Uterus (tissue), 4 donors: ENCODE data around the gene SYT14. TPM values are rescaled to one million over a fixed set of nuclear protein-coding genes. Genes with fewer than 3 reads are reported as not detected.
"Not testable (repeated sequence)": the region's sequence is repeated elsewhere in the genome, so short reads cannot be mapped to it uniquely, and the experiment has no call there.

Experiments
- DNase-seq, 2 donors: peaks; one replicate each; pipeline ENCODE4 v3.0.0-alpha.2; 2019 to 2020
- H3K27ac ChIP-seq, 2 donors: fragments of 200-600 bp; sonication (generic); 1 replicate in 1 of 2; 2 replicates in 1 of 2; pipeline ENCODE4 v1.5.1; 2016 to 2018
- H3K27me3 ChIP-seq, 2 donors: fragments of 200-600 bp; sonication (generic); one replicate each; pipeline ENCODE4 v1.5.1; 2018 to 2019; ENCODE audit warnings: control low read depth in 1 of 2
- H3K36me3 ChIP-seq, 2 donors: fragments of 200-600 bp; sonication (generic); one replicate each; pipeline ENCODE4 v1.5.1; 2019; ENCODE audit warnings: control low read depth in 1 of 2
- H3K4me1 ChIP-seq, 2 donors: fragments of 200-600 bp; sonication (generic); one replicate each; pipeline ENCODE4 v1.5.1; 2018 to 2019; ENCODE audit warnings: control low read depth in 1 of 2
- H3K4me3 ChIP-seq, 2 donors: fragments of 200-600 bp; sonication (generic); 1 replicate in 1 of 2; 2 replicates in 1 of 2; pipeline ENCODE4 v1.5.1; 2018 to 2019; ENCODE audit warnings: mild to moderate bottlenecking in 1 of 2
- H3K9me3 ChIP-seq, 2 donors: fragments of 200-600 bp; sonication (generic); one replicate each; pipeline ENCODE4 v1.5.1; 2019; ENCODE audit warnings: control low read depth in 1 of 2
- POLR2A ChIP-seq, 2 donors: fragments of 450-650 bp; IDR thresholded peaks; one replicate each; pipeline ENCODE4 v1.6.1; 2016; ENCODE audit warnings: antibody characterized with exemption in 2 of 2, mild to moderate bottlenecking in 1 of 2, moderate library complexity in 1 of 2
- intact Hi-C: fragments of 100-400 bp; cut with DNase I; formaldehyde crosslinking; loops from one replicate; pipeline ENCODE4 v1.15.1; 2023; ENCODE audit warnings: low total_unique reads
- total RNA-seq, 4 donors: library from RNA; depleted of rRNA in 3 of 4; stranded (reverse); fragments of >200 nt in 3 of 4; gene quantifications; one replicate each; pipeline versions ENCODE4 v1.1.0 to v1.2.4, GENCODE V29; 2014 to 2023
- TF ChIP-seq, protein P1 (sequence below), 4 experiments: fragments of 200-600 bp in 2 of 4; fragments of 450-650 bp in 2 of 4; sonication (generic) in 2 of 4; IDR thresholded peaks; one replicate each; pipeline ENCODE4 v1.5.1; 2016 to 2019; ENCODE audit warnings: antibody characterized with exemption in 4 of 4, mild to moderate bottlenecking in 2 of 4, moderate library complexity in 1 of 4
- donor health status: DM: yes; HTN: yes; CAD: no.

SYT14 gene
- total RNA-seq, 4 donors from 2014 or later, result under 0.01 to 1.0 TPM; not detected in 2

DNA sequence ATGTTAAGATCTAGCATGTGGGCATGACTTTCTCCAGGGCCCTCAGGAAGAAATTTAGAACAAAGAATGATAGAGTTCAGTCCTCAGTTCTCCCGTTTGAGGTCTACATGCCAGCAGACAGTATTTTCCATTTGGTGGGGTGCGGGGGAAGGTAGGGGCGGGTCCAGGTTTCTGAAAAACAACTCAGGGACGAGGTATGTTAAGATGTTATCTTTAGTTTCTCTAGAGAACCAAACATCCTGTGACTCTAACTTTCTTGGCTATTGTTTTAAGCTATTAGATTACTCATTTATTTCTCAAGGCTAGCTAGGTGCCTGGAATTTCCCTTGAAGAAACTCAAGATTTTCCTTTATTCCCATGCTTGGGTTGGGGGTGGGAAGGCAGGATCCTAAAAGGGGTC lies 42.3 kb upstream of the SYT14 start:
- Histone ChIP-seq H3K4me3 (no peak overlapping the region), H3K27ac (no peak overlapping the region), H3K27me3 (no peaks in the 10 kb centered on the region), H3K9me3 (no peaks in the 10 kb centered on the region), H3K4me1 (no peaks in the 10 kb centered on the region), H3K36me3 (no peaks in the 10 kb centered on the region)
- DNase-seq, result no peak
- intact Hi-C loops, result no loop called here
- no peak for TF ChIP-seq POLR2A (IDR thresholded peaks at IDR 0.05)
- TF ChIP-seq, protein P1, sequence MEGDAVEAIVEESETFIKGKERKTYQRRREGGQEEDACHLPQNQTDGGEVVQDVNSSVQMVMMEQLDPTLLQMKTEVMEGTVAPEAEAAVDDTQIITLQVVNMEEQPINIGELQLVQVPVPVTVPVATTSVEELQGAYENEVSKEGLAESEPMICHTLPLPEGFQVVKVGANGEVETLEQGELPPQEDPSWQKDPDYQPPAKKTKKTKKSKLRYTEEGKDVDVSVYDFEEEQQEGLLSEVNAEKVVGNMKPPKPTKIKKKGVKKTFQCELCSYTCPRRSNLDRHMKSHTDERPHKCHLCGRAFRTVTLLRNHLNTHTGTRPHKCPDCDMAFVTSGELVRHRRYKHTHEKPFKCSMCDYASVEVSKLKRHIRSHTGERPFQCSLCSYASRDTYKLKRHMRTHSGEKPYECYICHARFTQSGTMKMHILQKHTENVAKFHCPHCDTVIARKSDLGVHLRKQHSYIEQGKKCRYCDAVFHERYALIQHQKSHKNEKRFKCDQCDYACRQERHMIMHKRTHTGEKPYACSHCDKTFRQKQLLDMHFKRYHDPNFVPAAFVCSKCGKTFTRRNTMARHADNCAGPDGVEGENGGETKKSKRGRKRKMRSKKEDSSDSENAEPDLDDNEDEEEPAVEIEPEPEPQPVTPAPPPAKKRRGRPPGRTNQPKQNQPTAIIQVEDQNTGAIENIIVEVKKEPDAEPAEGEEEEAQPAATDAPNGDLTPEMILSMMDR (IDR thresholded peaks at IDR 0.05), result no peak

DNA sequence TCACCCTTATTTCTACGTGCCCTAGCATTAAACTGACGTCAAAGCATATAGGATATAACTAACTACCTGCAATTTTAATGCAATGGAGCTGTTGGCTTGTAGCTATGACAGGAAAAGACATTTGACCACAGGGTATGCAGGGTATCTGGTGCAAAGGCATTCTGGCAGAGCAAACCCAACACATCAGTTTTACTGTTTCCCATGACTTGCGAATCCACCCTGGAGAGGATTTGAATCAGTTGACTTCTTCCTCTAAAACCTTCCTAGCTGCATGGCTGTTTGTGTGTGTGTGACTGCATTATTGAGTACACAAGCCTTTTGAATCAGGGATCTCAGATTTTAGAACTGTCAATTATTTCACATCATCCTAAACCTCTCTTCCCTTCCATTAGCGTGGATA lies 41.7 kb upstream of the SYT14 start:
- Histone ChIP-seq H3K27ac (no peak overlapping the region), H3K4me1 (no peaks in the 10 kb centered on the region), H3K36me3 (no peaks in the 10 kb centered on the region), H3K27me3 (no peaks in the 10 kb centered on the region), H3K4me3 (no peak overlapping the region), H3K9me3 (no peaks in the 10 kb centered on the region)
- TF ChIP-seq, protein P1 (IDR thresholded peaks at IDR 0.05), result no peak
- no peak for TF ChIP-seq POLR2A (IDR thresholded peaks at IDR 0.05)
- DNase-seq, result no peak
- intact Hi-C loops, result no loop called here

DNA sequence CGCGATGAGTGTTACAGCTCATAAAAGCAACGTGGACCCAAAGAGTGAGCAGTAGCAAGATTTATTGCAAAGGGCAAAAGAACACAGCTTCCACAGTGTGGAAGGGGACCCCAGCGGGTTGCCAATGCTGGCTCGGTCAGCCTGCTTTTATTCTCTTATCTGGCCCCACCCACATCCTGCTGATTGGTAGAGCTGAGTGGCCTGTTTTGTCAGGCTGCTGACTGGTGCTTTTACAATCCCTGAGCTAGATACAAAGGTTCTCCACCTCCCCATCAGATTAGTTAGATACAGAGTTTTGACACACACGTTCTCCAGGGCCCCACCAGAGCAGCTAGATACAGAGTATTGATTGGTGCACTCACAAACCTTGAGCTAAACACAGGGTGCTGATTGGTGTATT lies 39.7 kb upstream of the SYT14 start:
- H3K9me3 ChIP-seq, H3K27me3 ChIP-seq, H3K4me1 ChIP-seq, H3K27ac ChIP-seq, H3K4me3 ChIP-seq, intact Hi-C loops, H3K36me3 ChIP-seq, DNase-seq: not testable (repeated sequence)

DNA sequence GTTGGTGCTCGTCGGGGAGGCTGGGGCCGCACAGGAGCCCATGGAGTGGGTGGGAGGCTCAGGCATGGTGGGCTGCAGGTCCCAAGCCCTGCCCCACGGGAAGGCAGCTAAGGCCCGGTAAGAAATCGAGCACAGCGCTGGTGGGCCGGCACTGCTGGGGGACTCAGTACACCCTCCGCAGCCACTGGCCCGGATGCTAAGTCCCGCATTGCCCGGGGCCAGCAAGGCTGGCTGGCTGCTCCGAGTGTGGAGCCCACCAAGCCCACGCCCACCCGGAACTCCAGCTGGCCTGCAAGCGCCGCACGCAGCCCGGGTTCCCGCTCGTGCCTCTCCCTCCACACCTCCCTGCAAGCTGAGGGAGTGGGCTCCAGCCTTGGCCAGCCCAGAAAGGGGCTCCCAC lies 39.2 kb upstream of the SYT14 start:
- intact Hi-C loops, H3K27me3 ChIP-seq, H3K4me3 ChIP-seq, DNase-seq, H3K27ac ChIP-seq, H3K9me3 ChIP-seq, H3K4me1 ChIP-seq, H3K36me3 ChIP-seq: not testable (repeated sequence)

DNA sequence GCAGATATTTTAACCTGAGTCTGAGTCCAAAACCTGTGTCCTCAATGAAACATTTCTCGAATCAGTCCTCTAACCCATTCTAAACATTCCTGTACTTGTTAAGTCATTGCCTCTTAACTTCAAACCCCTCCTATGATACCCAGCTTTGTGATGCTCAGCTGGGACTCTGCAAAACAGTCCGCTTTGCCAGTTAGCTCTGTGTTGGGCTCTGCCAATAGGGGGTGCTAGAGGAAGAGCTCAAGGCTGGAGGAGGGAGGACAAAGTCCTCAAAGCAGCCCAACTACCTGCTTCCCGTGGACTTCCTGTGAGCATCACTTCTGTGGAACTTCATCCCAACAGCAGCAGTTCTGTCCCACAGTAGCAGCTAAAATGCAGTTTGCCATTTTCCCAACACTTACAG lies 38.1 kb upstream of the SYT14 start:
- H3K27ac ChIP-seq, result no peak overlapping the region
- H3K27me3 ChIP-seq, result no peaks in the 10 kb centered on the region
- intact Hi-C loops, result no loop called here
- H3K9me3 ChIP-seq, result no peaks in the 10 kb centered on the region
- H3K36me3 ChIP-seq, result no peaks in the 10 kb centered on the region
- no peaks in the 10 kb centered on the region for H3K4me1 ChIP-seq
- no peak overlapping the region for H3K4me3 ChIP-seq
- TF ChIP-seq, protein P1 (IDR thresholded peaks at IDR 0.05), result no peak
- no peak for DNase-seq

DNA sequence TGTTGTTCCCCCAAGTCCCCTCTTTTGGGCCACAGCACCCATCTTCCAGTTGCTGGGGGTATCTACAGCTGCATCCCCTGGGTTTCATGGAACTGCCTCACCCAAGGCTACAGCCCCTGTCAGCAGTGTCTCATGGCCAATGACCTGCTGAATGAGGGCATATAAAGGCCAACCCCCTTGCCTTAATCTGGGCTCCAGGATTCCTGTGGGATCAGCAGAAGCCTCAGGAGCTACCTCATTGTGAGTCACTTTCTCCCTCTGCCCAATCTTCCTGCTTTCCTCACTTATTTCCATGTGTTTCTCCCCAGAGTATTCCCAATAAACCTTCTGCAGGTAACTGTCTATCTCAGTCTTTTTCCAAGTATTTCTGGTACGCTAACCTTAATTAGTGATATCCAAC lies 37.3 kb upstream of the SYT14 start:
- Histone ChIP-seq H3K9me3 (no peaks in the 10 kb centered on the region), H3K36me3 (no peaks in the 10 kb centered on the region), H3K4me1 (no peaks in the 10 kb centered on the region), H3K4me3 (no peak overlapping the region), H3K27me3 (no peaks in the 10 kb centered on the region), H3K27ac (no peak overlapping the region)
- DNase-seq, result no peak
- intact Hi-C loops, result no loop called here
- no peak for TF ChIP-seq POLR2A (IDR thresholded peaks at IDR 0.05)
- TF ChIP-seq, protein P1 (IDR thresholded peaks at IDR 0.05), result no peak
